Neural progenitor cell (in vitro differentiated cells): ENCODE measurements around the gene PSMD11. TPM values are rescaled to one million over a fixed set of nuclear protein-coding genes. Genes with fewer than 3 reads are reported as not detected.
A peak's percentile ranks its signal among the peaks of the same experiment; 100 is the strongest.

Experiments
- DNase-seq: peaks from one replicate; pipeline ENCODE4 v3.0.0-alpha.2; 2016; ENCODE audit warnings: low spot score
- H2AFZ ChIP-seq: fragments of 200-600 bp; sonication (generic); replicated peaks from 2 replicates; pipeline ENCODE4 v1.6.1; 2016; ENCODE audit warnings: antibody characterized with exemption
- H3F3A ChIP-seq: fragments of 200-600 bp; sonication (generic); 2 replicates; pipeline ENCODE4 v1.6.1; 2016; ENCODE audit warnings: antibody characterized with exemption, low read depth
- H3K27ac ChIP-seq: fragments of 200-600 bp; sonication (generic); 2 replicates; pipeline ENCODE4 v1.5.1; 2016; ENCODE audit warnings: mild to moderate bottlenecking
- H3K27me3 ChIP-seq: fragments of 200-600 bp; sonication (generic); 2 replicates; pipeline ENCODE4 v1.6.1; 2016; ENCODE audit warnings: mild to moderate bottlenecking, moderate library complexity
- H3K36me3 ChIP-seq: fragments of 200-600 bp; sonication (generic); 2 replicates; pipeline ENCODE4 v1.5.1; 2016
- H3K4me1 ChIP-seq: fragments of 200-600 bp; sonication (generic); 2 replicates; pipeline ENCODE4 v1.6.1; 2016; ENCODE audit warnings: mixed run types
- H3K4me2 ChIP-seq: fragments of 200-600 bp; sonication (generic); 2 replicates; pipeline ENCODE4 v1.6.1; 2016
- H3K4me3 ChIP-seq: fragments of 200-600 bp; sonication (generic); 2 replicates; pipeline ENCODE4 v1.5.1; 2016
- H3K79me2 ChIP-seq: fragments of 200-600 bp; sonication (generic); 2 replicates; pipeline ENCODE4 v1.6.1; 2016; ENCODE audit warnings: low read depth
- H3K9ac ChIP-seq: fragments of 200-600 bp; sonication (generic); 2 replicates; pipeline ENCODE4 v1.6.1; 2016
- H3K9me3 ChIP-seq: fragments of 200-600 bp; sonication (generic); 2 replicates; pipeline ENCODE4 v1.5.1; 2016; ENCODE audit warnings: low read depth
- H4K20me1 ChIP-seq: fragments of 200-600 bp; sonication (generic); 2 replicates; pipeline ENCODE4 v1.6.1; 2016; ENCODE audit warnings: low read depth
- H3K27ac Mint-ChIP-seq: 3 replicates; pipeline ENCODE4 v1.8.0; 2021; ENCODE audit warnings: mixed read lengths
- H3K27me3 Mint-ChIP-seq: 2 replicates; pipeline ENCODE4 v1.8.0; 2022; ENCODE audit warnings: low read depth, mild to moderate bottlenecking, inconsistent platforms, moderate library complexity, mixed read lengths; ENCODE audit not compliant: insufficient read depth
- H3K36me3 Mint-ChIP-seq: 3 replicates; pipeline ENCODE4 v1.8.0; 2021; ENCODE audit warnings: mixed read lengths
- H3K4me1 Mint-ChIP-seq: 3 replicates; pipeline ENCODE4 v1.8.0; 2021; ENCODE audit warnings: mixed read lengths
- H3K4me3 Mint-ChIP-seq: 3 replicates; pipeline ENCODE4 v1.8.0; 2021; ENCODE audit warnings: mild to moderate bottlenecking, moderate library complexity, mixed read lengths
- H3K9me3 Mint-ChIP-seq: 3 replicates; pipeline ENCODE4 v1.8.0; 2020; ENCODE audit warnings: mixed read lengths
- CTCF ChIP-seq: fragments of 200-600 bp; sonication (generic); IDR thresholded peaks from 2 replicates; pipeline ENCODE4 v1.5.1; 2017; ENCODE audit warnings: antibody characterized with exemption, mild to moderate bottlenecking
- EZH2 ChIP-seq: fragments of 200-600 bp; sonication (generic); IDR thresholded peaks from 2 replicates; pipeline ENCODE4 v1.6.1; 2017; ENCODE audit warnings: antibody characterized with exemption, mild to moderate bottlenecking, moderate library complexity
- EZH2phosphoT487 ChIP-seq: fragments of 200-600 bp; sonication (generic); IDR thresholded peaks from 2 replicates; pipeline ENCODE4 v1.6.1; 2017; ENCODE audit warnings: antibody characterized with exemption
- small RNA-seq: library from RNA; depleted of rRNA; stranded (forward); fragments of <200 nt; gene quantifications from one replicate; pipeline ENCODE3, GENCODE V24; 2015
- total RNA-seq: library from RNA; depleted of rRNA; stranded (reverse); fragments of >200 nt; gene quantifications from 2 replicates; pipeline ENCODE4 v1.2.3, GENCODE V29; 2015; ENCODE audit warnings: low replicate concordance

The PSMD11 gene
- total RNA-seq, 1 donor from 2014 or later, result 101 TPM

GRCh38 chr17:32528825-32529224 is 84.5 kb downstream of the PSMD11 start:
- Histone ChIP-seq H3K4me3 (no peak overlapping the region), H3K27ac (no peak overlapping the region), H3K36me3 (no peaks in the 10 kb centered on the region), H3K27me3 (no peaks in the 10 kb centered on the region), H3K9me3 (no peaks in the 10 kb centered on the region), H4K20me1 (no peaks in the 10 kb centered on the region), H3K9ac (no peak overlapping the region), H3K79me2 (no peaks in the 10 kb centered on the region), H3K4me1 (no peaks in the 10 kb centered on the region), H3K4me2 (no peak overlapping the region), H2AFZ (no peak overlapping the region), H3F3A (no peaks in the 10 kb centered on the region)
- Mint-ChIP-seq H3K27ac (peak overlapping the region; percentile 88), H3K4me3 (no peak overlapping the region), H3K27me3 (peaks cover 17% of the 10 kb centered on the region), H3K36me3 (peaks cover 2% of the 10 kb centered on the region), H3K9me3 (no peaks in the 10 kb centered on the region), H3K4me1 (peaks cover 36% of the 10 kb centered on the region)
- DNase-seq, result no peak
- no peak for TF ChIP-seq EZH2
- TF ChIP-seq EZH2phosphoT487, result no peak
- TF ChIP-seq CTCF, result no peak

GRCh38 chr17:32529604-32530003 is 85.3 kb downstream of the PSMD11 start:
- H3K79me2 ChIP-seq, result no peaks in the 10 kb centered on the region
- no peak overlapping the region for H2AFZ ChIP-seq
- no peaks in the 10 kb centered on the region for H3K9me3 Mint-ChIP-seq
- H3K36me3 ChIP-seq, result no peaks in the 10 kb centered on the region
- H3K4me2 ChIP-seq, result no peak overlapping the region
- TF ChIP-seq EZH2phosphoT487, result no peak
- TF ChIP-seq CTCF, result no peak
- TF ChIP-seq EZH2, result no peak
- H3K9ac ChIP-seq, result no peak overlapping the region
- H3K4me3 Mint-ChIP-seq, result no peak overlapping the region
- H3K4me1 Mint-ChIP-seq, result peaks cover 35% of the 10 kb centered on the region
- peaks cover 2% of the 10 kb centered on the region for H3K36me3 Mint-ChIP-seq
- H3K27ac ChIP-seq, result no peak overlapping the region
- no peak overlapping the region for H3K27ac Mint-ChIP-seq
- peaks cover 17% of the 10 kb centered on the region for H3K27me3 Mint-ChIP-seq
- no peaks in the 10 kb centered on the region for H3F3A ChIP-seq
- no peak overlapping the region for H3K4me3 ChIP-seq
- no peaks in the 10 kb centered on the region for H3K27me3 ChIP-seq
- no peaks in the 10 kb centered on the region for H4K20me1 ChIP-seq
- no peaks in the 10 kb centered on the region for H3K4me1 ChIP-seq
- no peak for DNase-seq
- H3K9me3 ChIP-seq, result no peaks in the 10 kb centered on the region

Small RNA genes lying within 50 kb of the gene (small RNA-seq; reads per million reads assigned to genes)
- gene AC005899.2 (not detected), gene AC005899.6 (not detected), gene RF00019 (not detected)

Other genes starting within 250 kb of the PSMD11 start
- 2.5 and 3.7 TPM in 2 replicates for gene RHBDL3, start 178.7 kb upstream of the PSMD11 start, total RNA-seq
- gene C17orf75, start 102.3 kb upstream of the PSMD11 start, total RNA-seq, result 38.2 and 57.4 TPM in 2 replicates
- gene ZNF207, start 94.4 kb upstream of the PSMD11 start, total RNA-seq, result 214 and 304 TPM in 2 replicates
- gene CDK5R1, start 42.5 kb downstream of the PSMD11 start, total RNA-seq, result 6.9 and 8.8 TPM in 2 replicates